ENCODE data around the gene ABR. TPM values are rescaled to one million over a fixed set of nuclear protein-coding genes. Genes with fewer than 3 reads are reported as not detected.
"Not testable (repeated sequence)": the region's sequence is repeated elsewhere in the genome, so short reads cannot be mapped to it uniquely, and the experiment has no call there.

Gene ABR
- total and polyA plus RNA-seq, 4 donors: 41.8 to 172 (median 120) TPM

DNA sequence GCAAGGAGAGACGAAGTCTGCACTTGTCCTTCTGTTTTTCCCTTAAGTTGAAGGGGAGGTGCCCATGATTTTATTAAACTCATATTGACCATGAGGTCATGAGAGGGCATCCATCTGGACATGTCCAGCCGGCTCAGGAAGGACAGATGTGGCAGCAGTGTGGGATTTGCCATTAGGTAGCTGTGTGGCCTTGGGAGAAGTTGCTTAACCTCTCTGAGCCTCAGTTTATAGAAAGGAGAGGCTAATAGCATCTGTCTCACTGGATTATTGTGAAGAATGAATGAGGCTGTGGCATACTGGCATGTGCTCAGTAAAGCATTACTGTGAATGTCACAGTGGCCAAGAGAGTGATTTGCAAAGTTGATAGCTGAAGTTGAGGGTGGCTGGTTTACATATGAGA, 181.7 kb downstream of the ABR start:
- H3K4me3 ChIP-seq (ENCODE audit: low read length in 2 of 2): no peak overlapping the region
- intact Hi-C loops (cut with DNase I): no loop called here
- WGBS, 2 donors: 22 to 23% methylated on average over 2 of the region's 2 CpGs
- no peaks in the 10 kb centered on the region for H3K36me3 ChIP-seq (ENCODE audit: control insufficient read depth in 1 of 2, insufficient read depth in 2 of 2, low read length in 1 of 2)
- H3K27me3 ChIP-seq (ENCODE audit: control insufficient read depth in 1 of 2, insufficient read depth in 2 of 2, low read length in 1 of 2): no peaks in the 10 kb centered on the region
- no peaks in the 10 kb centered on the region for H3K4me1 ChIP-seq (ENCODE audit: control insufficient read depth in 1 of 2, insufficient read depth in 2 of 2, low read length in 2 of 2)
- H3K27ac ChIP-seq (ENCODE audit: low read depth in 1 of 2, low read length in 2 of 2): no peak overlapping the region
- no peaks in the 10 kb centered on the region for H3K9me3 ChIP-seq (ENCODE audit: control insufficient read depth, low read length)
- no peak for DNase-seq
- ATAC-seq (ENCODE audit: low FRiP score): no peak

DNA sequence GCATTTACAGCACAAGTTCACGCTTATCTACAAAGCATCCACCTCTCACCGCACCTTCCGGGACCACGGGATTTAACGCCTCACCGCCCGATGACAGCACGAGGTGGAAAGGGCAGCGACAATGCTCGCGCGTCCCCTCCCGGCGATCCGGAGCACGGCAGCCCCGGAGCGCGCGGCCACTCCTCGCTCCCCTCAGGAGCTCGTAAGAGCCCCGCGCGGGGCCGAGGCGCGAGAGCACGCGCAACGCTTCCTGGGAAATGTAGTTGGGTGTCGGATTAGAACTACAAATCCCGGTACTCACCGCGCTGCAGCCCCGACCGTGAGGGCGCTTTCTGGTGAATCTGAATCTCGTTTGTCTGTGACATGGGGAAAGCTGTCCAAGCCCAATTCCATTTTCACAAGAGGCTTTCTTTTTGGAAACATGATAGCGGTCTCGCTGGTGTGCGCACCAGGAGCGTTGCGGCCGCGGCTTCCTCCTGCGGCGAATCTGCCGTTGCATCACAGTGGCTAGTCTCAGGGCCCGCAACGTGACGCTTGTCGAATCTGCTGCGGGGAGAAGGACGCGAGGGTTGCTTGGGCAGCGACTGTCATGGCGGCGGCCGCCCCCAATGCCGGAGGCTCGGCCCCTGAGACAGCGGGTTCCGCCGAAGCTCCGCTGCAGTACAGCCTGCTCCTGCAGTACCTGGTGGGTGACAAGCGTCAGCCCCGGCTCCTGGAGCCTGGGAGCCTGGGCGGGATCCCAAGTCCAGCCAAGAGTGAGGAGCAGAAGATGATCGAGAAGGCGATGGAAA, 183.0 kb downstream of the ABR start, which contains the start of gene TIMM22:
TSS of gene TIMM22 (plus strand) at position 576 of the 791 bp plus-strand sequence. CDS start at position 590, 14 bp downstream.
- H3K36me3 ChIP-seq (ENCODE audit: control insufficient read depth in 1 of 2, insufficient read depth in 2 of 2, low read length in 1 of 2): no peaks in the 10 kb centered on the region
- DNase-seq: peak; percentile 95 to 97
- intact Hi-C loops (cut with DNase I): no loop called here
- H3K9me3 ChIP-seq (ENCODE audit: control insufficient read depth, low read length): no peaks in the 10 kb centered on the region
- whole genome bisulfite sequencing, 2 donors: 0% methylated on average over 71 of the region's 71 CpGs
- H3K4me3 ChIP-seq (ENCODE audit: low read length in 2 of 2): peak within 1 kb of the TSS; percentile 78 to 88
- no peaks in the 10 kb centered on the region for H3K27me3 ChIP-seq (ENCODE audit: control insufficient read depth in 1 of 2, insufficient read depth in 2 of 2, low read length in 1 of 2)
- ATAC-seq (ENCODE audit: low FRiP score): peak; percentile 98
- H3K4me1 ChIP-seq (ENCODE audit: control insufficient read depth in 1 of 2, insufficient read depth in 2 of 2, low read length in 2 of 2): no peaks in the 10 kb centered on the region
- peak within 1 kb of the TSS in 1 of 2 donors; percentile 60 for H3K27ac ChIP-seq (ENCODE audit: low read depth in 1 of 2, low read length in 2 of 2)

DNA sequence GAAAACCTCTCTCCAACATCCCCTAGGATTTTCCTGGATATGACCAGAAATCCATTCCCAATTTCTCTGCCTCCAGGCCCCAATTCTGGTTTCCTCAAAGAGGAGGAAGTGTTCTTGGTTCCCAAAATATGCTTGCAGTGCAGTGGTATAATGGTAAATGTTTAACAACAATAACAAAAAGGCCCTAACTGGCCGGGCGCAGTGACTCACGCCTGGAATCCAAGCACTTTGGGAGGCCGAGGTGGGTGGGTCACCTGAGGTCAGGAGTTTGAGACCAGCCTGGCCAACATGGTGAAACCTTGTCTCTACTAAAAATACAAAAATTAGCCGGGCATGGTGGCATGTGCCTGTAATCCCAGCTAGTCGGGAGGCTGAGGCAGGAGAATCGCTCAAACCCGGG, 184.5 kb downstream of the ABR start:
- H3K4me1 ChIP-seq (ENCODE audit: control insufficient read depth in 1 of 2, insufficient read depth in 2 of 2, low read length in 2 of 2); DNase-seq; intact Hi-C loops (cut with DNase I); H3K27me3 ChIP-seq (ENCODE audit: control insufficient read depth in 1 of 2, insufficient read depth in 2 of 2, low read length in 1 of 2); H3K4me3 ChIP-seq (ENCODE audit: low read length in 2 of 2); H3K27ac ChIP-seq (ENCODE audit: low read depth in 1 of 2, low read length in 2 of 2); H3K36me3 ChIP-seq (ENCODE audit: control insufficient read depth in 1 of 2, insufficient read depth in 2 of 2, low read length in 1 of 2); H3K9me3 ChIP-seq (ENCODE audit: control insufficient read depth, low read length); ATAC-seq (ENCODE audit: low FRiP score): not testable (repeated sequence)
- 78 to 83% methylated on average over 8 of the region's 8 CpGs for WGBS, 2 donors

DNA sequence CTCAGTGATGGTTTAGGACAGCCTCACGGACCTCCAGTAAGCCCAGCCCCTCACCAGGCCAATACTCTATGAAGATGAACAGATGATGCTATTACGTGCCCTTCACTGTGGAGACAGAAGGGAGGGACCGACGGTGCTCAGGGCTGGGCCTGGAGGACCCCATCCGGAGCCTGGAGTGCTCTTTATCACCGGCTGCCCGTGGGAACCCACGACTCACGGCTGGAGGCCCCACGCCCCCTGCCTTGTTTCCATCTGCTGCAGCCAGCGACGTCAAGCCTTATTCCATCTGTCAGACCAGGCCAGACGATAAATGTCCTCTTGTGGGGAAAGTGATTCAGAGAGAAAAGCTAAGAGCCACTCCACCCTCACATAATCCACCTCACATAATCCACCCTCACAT, 186.8 kb downstream of the ABR start:
- no peaks in the 10 kb centered on the region for H3K36me3 ChIP-seq (ENCODE audit: control insufficient read depth in 1 of 2, insufficient read depth in 2 of 2, low read length in 1 of 2)
- intact Hi-C loops (cut with DNase I): no loop called here
- WGBS, 2 donors: 49 to 58% methylated on average over 13 of the region's 13 CpGs

DNA sequence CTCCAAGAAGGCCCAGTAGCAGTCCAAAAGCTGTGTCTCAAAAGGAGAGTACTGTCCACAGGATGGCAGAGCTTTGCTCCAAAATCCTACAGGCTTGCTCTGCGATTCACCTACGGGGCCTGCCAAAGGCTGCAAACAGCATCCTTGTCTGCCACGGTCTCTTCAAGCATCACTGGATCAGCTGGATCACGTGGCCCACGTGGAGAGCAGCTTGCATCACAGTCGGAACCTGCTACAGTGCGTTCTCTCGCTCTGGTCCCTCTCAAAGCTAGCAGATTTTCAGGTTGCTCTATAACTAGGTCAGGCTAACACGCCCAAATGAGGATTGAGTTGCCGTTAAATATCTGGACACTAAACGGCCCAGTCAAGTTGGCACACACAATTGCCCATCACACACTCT, 191.2 kb downstream of the ABR start:
- ATAC-seq (ENCODE audit: low FRiP score) (no peak), DNase-seq (peak in 1 of 2 donors; percentile 14)
- intact Hi-C loops (cut with DNase I): no loop called here
- Histone ChIP-seq H3K4me1 (ENCODE audit: control insufficient read depth in 1 of 2, insufficient read depth in 2 of 2, low read length in 2 of 2) (no peaks in the 10 kb centered on the region), H3K9me3 (ENCODE audit: control insufficient read depth, low read length) (no peaks in the 10 kb centered on the region), H3K27me3 (ENCODE audit: control insufficient read depth in 1 of 2, insufficient read depth in 2 of 2, low read length in 1 of 2) (no peaks in the 10 kb centered on the region), H3K27ac (ENCODE audit: low read depth in 1 of 2, low read length in 2 of 2) (no peak overlapping the region), H3K36me3 (ENCODE audit: control insufficient read depth in 1 of 2, insufficient read depth in 2 of 2, low read length in 1 of 2) (no peaks in the 10 kb centered on the region), H3K4me3 (ENCODE audit: low read length in 2 of 2) (no peak overlapping the region)
- 91% methylated on average over 11 of the region's 11 CpGs for WGBS, 2 donors

More for the DNA sequence above, 186.8 kb downstream of the ABR start:
- Histone ChIP-seq H3K9me3 (ENCODE audit: control insufficient read depth, low read length) (no peaks in the 10 kb centered on the region), H3K4me1 (ENCODE audit: control insufficient read depth in 1 of 2, insufficient read depth in 2 of 2, low read length in 2 of 2) (no peaks in the 10 kb centered on the region), H3K27me3 (ENCODE audit: control insufficient read depth in 1 of 2, insufficient read depth in 2 of 2, low read length in 1 of 2) (no peaks in the 10 kb centered on the region), H3K4me3 (ENCODE audit: low read length in 2 of 2) (no peak overlapping the region), H3K27ac (ENCODE audit: low read depth in 1 of 2, low read length in 2 of 2) (no peak overlapping the region)
- ATAC-seq (ENCODE audit: low FRiP score): no peak
- no peak for DNase-seq

DNA sequence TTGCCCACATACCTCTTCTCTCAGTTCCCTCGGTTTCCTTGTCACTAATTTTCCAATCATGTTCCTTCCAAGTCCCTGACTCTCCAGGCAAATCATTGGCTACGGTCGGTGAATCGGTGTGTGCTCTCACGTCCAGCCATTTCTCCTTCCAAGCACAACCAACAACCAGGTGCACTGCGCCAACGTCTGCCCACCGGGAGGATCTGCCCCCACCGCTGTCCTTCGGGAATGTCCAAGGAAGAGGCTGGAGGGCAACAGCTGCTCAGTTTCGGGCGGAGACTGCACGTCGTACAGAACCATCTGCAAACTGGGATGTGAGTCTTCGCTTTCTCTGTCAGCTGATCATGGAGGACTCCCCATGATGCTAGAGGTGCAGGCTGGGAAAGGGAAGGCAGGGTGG, 191.8 kb downstream of the ABR start:
- Histone ChIP-seq H3K9me3 (ENCODE audit: control insufficient read depth, low read length) (no peaks in the 10 kb centered on the region), H3K4me1 (ENCODE audit: control insufficient read depth in 1 of 2, insufficient read depth in 2 of 2, low read length in 2 of 2) (no peaks in the 10 kb centered on the region), H3K27me3 (ENCODE audit: control insufficient read depth in 1 of 2, insufficient read depth in 2 of 2, low read length in 1 of 2) (no peaks in the 10 kb centered on the region), H3K4me3 (ENCODE audit: low read length in 2 of 2) (no peak overlapping the region), H3K27ac (ENCODE audit: low read depth in 1 of 2, low read length in 2 of 2) (no peak overlapping the region), H3K36me3 (ENCODE audit: control insufficient read depth in 1 of 2, insufficient read depth in 2 of 2, low read length in 1 of 2) (no peaks in the 10 kb centered on the region)
- peak in 1 of 2 donors; percentile 69 for DNase-seq
- intact Hi-C loops (cut with DNase I): no loop called here
- ATAC-seq (ENCODE audit: low FRiP score): no peak
- 93 to 95% methylated on average over 15 of the region's 15 CpGs for WGBS, 2 donors

DNA sequence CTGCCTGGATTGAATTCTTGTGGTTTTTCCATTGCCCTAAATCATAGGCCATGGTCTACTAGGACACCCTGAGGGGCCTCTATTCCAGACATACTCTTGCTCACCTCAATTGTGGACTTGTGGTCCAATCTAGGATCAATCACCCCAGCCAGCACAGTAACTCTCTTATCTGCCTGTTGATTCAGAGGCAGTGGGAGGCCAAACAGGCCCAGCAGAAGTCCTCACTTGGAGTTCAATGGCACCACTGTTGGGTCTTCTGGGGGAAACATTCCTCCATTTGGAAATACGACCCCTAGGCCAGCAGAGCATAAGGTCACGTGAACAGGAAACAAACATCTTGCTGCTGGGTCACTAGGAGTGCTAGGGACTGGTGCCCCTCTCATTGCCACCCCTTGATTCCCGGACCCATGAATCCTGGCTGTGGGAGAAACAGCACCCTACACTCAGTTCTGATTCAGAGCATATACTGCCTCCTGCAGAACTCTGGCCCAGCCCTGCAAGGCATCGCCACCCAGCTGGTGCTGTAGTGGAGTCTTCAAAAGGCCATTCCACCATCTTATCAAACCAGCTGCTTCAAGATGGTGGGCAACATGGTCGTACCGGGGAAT, 193.4 kb downstream of the ABR start:
- Histone ChIP-seq H3K4me1 (ENCODE audit: control insufficient read depth in 1 of 2, insufficient read depth in 2 of 2, low read length in 2 of 2) (no peaks in the 10 kb centered on the region), H3K27ac (ENCODE audit: low read depth in 1 of 2, low read length in 2 of 2) (no peak overlapping the region), H3K4me3 (ENCODE audit: low read length in 2 of 2) (no peak overlapping the region), H3K36me3 (ENCODE audit: control insufficient read depth in 1 of 2, insufficient read depth in 2 of 2, low read length in 1 of 2) (no peaks in the 10 kb centered on the region), H3K27me3 (ENCODE audit: control insufficient read depth in 1 of 2, insufficient read depth in 2 of 2, low read length in 1 of 2) (no peaks in the 10 kb centered on the region), H3K9me3 (ENCODE audit: control insufficient read depth, low read length) (no peaks in the 10 kb centered on the region)
- intact Hi-C loops (cut with DNase I): no loop called here
- no peak for ATAC-seq (ENCODE audit: low FRiP score)
- peak in 1 of 2 donors; percentile 2 for DNase-seq
- 86 to 89% methylated on average over 6 of the region's 6 CpGs for WGBS, 2 donors

DNA sequence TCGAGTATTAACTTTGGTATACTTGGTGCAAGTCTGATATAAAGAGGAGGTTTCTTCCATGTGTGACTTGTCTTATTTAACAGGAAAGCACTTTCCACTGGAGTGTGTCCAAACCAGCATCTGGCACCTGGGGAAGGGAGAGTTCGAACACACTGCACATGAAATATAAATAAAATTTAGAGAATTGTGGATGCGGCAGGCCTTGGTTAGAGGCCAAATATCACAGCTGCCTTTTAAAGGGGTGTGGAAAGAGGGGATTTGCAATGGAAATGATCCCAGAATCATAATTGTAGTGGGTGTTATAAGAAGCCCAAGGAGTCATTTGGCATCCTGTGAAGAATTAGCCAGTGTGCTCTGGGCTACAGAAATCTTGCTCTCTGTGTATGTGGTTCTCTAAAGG, 195.9 kb downstream of the ABR start:
- DNase-seq (peak in 1 of 2 donors; percentile 9), ATAC-seq (ENCODE audit: low FRiP score) (no peak)
- no peaks in the 10 kb centered on the region for H3K36me3 ChIP-seq (ENCODE audit: control insufficient read depth in 1 of 2, insufficient read depth in 2 of 2, low read length in 1 of 2)
- H3K27ac ChIP-seq (ENCODE audit: low read depth in 1 of 2, low read length in 2 of 2): no peak overlapping the region
- intact Hi-C loops (cut with DNase I): loop anchor here in 1 of 2 donors (5.0 kb wide), 1 partner anchor 572 kb away; a partner anchor contains a TSS
- H3K27me3 ChIP-seq (ENCODE audit: control insufficient read depth in 1 of 2, insufficient read depth in 2 of 2, low read length in 1 of 2): no peaks in the 10 kb centered on the region
- H3K9me3 ChIP-seq (ENCODE audit: control insufficient read depth, low read length): no peaks in the 10 kb centered on the region
- WGBS, 2 donors: 71 to 77% methylated on average over 3 of the region's 3 CpGs
- no peak overlapping the region for H3K4me3 ChIP-seq (ENCODE audit: low read length in 2 of 2)
- H3K4me1 ChIP-seq (ENCODE audit: control insufficient read depth in 1 of 2, insufficient read depth in 2 of 2, low read length in 2 of 2): no peaks in the 10 kb centered on the region

DNA sequence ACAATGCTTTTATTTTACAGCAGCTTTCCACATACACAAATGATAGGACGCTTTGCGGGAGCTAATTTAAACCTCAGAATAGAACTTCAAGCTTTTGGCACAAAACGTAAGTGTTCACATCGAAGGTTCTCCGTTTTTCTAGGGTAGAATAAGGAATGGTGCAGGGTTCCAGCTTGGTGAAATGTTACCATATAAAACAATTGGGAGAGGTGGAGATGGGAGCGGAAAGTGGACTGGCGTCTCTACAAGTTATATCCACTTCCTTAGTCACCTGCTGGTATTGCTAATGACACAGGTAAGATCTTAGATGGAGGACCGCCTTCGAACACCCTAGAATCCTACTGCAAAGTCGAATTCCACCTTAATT, 198.5 kb downstream of the ABR start:
- H3K4me1 ChIP-seq (ENCODE audit: control insufficient read depth in 1 of 2, insufficient read depth in 2 of 2, low read length in 2 of 2): no peaks in the 10 kb centered on the region
- ATAC-seq (ENCODE audit: low FRiP score): no peak
- no peak overlapping the region for H3K27ac ChIP-seq (ENCODE audit: low read depth in 1 of 2, low read length in 2 of 2)
- H3K9me3 ChIP-seq (ENCODE audit: control insufficient read depth, low read length): no peaks in the 10 kb centered on the region
- 32 to 34% methylated on average over 10 of the region's 10 CpGs for WGBS, 2 donors
- DNase-seq: no peak
- intact Hi-C loops (cut with DNase I): loop anchor here (1.0 to 5.0 kb wide), 3 partner anchors 186 to 569 kb away; a partner anchor contains a TSS
- no peaks in the 10 kb centered on the region for H3K27me3 ChIP-seq (ENCODE audit: control insufficient read depth in 1 of 2, insufficient read depth in 2 of 2, low read length in 1 of 2)
- H3K4me3 ChIP-seq (ENCODE audit: low read length in 2 of 2): no peak overlapping the region
- H3K36me3 ChIP-seq (ENCODE audit: control insufficient read depth in 1 of 2, insufficient read depth in 2 of 2, low read length in 1 of 2): no peaks in the 10 kb centered on the region
